Inflammatory macrophage treated with lipopolysaccharide for 4 hours (primary cell): ENCODE data around the gene FAM3B.
A peak's percentile ranks its signal among the peaks of the same experiment; 100 is the strongest.
"Not testable (repeated sequence)": the region's sequence is repeated elsewhere in the genome, so short reads cannot be mapped to it uniquely, and the experiment has no call there.

Experiments used
- DNase-seq: peaks from one replicate; pipeline ENCODE4 v3.0.0-alpha.2; 2020

FAM3B gene

GRCh38 chr21:41350436-41351155 is 34.0 kb downstream of the FAM3B start:
- no peak for DNase-seq

DNA sequence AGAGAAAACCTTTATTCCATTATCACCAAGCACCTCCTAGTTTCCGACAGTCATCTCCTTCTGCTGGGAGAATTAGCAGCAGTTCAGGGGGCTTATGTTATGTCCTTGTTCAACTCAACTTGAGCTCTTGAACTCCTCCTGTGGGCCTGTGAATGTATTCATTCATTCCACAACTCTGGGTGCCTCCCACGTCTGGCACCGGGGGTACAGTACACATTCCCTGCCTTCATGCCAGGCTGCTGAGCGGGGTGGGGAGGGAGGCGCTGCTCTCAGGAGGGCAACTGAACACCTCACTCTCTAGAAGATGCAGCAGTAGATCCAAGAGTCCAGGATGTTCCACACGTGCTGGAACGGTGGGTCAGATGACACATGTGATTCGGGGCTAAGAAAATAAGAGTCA is 40.9 kb downstream of the FAM3B start:
- DNase-seq: no peak

- DNase-seq: no peak
These were observed 41.9 kb downstream of the FAM3B start for GRCh38 chr21:41358193-41359166.

GRCh38 chr21:41359286-41359685 is 42.7 kb downstream of the FAM3B start:
- no peak for DNase-seq

GRCh38 chr21:41359754-41360071 is 43.1 kb downstream of the FAM3B start:
- not testable (repeated sequence) for DNase-seq

DNA sequence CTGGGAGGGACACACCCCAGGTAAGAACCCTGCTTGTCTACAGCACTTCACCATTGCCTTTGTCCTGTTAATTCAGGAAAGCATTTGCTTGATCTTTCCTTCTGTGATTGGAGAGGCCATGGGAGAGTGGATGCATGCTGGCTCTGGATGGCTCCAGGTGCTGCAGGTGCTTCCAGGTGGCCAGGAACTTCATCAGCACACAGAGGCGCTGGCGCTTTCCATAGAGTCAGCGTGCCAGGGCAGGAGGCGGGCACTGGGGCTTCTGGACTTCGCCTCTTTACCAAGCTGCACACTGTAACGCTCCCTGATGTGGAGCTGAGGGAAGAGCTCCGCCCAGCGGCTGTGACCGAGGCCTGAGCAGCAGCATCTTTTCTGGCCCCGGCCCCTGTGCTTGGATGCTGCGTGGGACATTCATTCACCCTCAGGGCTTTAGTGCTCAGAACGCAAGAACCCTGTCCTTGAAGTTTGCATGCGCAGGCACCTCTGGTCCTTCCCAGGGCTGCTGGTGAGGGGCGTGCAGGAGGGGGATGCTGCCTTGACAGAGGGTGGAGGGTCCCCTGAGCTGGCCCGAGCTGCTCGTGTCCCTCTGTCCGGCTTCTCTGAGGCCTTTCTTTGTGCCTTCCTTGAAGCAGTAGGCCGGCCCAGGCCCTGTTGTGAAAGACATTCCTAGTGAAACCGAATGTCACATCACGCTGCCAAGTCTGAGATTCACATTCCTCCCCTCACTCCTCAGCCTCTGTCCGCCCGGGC is 43.6 kb downstream of the FAM3B start:
- DNase-seq: peak; percentile 44

DNA sequence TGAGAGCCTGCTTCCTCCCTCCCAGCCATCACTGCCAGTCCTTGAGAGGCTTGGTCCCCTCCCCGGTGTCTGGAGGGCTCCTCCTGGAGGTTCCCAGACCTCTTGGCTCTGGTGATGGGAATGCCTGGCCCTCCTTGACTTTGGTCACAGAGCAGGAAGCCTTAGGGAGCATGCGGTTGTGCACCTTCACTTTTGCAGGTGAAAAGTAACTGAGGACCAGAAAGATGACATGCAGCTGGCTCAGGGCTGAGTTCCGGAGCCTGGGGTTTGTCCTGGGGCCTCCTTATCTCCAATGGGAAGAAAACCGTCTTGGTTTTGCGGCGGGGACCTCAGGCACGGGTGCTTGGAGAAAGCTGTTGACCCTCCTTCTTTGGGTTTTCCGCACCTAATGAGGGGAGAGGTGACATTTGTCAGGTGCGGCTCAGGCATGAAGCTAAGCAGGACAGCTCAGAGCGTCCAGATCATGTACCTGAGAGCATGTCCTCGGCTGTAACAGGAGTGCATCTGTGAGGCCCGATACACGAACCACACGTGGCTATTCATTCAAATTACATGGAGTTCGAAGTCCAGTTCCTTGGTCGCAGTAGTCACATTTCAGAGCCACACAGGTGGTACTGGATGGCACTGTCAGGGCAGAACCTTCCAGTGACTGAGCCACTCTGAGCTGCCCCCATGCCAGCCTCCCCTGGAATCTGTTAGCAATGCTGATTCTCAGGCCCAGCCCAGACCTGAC is 44.6 kb downstream of the FAM3B start:
- DNase-seq: no peak

GRCh38 chr21:41361786-41362604 is 45.4 kb downstream of the FAM3B start, which contains the start of gene MX2:
Gene MX2 (plus strand): TSS chr21:41362027. CDS start chr21:41376907, 14,880 bp downstream.
- peak; percentile 96 for DNase-seq

DNA sequence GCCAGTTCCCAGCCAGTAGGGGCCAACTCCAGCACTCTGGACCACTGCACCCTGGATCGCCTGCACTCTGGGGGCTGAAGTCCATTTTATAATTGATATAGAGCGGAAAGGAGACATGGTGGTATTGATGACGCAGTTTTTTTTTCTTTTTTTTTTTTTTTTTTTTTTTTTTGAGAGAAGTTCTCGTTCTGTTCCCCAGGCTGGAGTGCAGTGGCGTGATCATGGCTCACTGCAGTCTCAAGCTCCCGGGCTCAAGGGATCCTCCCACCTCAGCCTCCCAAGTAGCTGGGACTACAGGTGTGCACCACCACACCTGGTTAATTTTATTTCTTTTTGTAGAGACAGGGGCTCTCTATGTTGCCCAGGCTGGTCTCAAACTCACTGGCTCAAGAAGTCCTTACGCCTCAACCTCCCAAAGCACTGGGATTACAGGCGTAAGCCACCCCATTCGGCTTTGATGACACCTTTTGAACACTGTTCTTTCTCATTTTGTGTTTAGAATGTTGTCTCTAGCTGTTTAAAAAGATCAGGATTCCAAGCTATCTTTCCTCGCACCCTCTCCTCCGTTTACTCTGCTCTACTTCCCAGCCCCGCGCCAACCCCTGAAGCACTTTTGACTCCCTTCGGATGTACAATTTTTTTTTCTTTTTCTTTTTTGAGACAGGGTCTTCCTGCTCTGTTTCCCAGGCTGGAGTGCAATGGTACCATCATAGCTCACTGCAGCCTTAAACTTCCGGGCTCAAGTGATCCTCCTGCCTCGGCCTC is 46.2 kb downstream of the FAM3B start:
- no peak for DNase-seq

DNA sequence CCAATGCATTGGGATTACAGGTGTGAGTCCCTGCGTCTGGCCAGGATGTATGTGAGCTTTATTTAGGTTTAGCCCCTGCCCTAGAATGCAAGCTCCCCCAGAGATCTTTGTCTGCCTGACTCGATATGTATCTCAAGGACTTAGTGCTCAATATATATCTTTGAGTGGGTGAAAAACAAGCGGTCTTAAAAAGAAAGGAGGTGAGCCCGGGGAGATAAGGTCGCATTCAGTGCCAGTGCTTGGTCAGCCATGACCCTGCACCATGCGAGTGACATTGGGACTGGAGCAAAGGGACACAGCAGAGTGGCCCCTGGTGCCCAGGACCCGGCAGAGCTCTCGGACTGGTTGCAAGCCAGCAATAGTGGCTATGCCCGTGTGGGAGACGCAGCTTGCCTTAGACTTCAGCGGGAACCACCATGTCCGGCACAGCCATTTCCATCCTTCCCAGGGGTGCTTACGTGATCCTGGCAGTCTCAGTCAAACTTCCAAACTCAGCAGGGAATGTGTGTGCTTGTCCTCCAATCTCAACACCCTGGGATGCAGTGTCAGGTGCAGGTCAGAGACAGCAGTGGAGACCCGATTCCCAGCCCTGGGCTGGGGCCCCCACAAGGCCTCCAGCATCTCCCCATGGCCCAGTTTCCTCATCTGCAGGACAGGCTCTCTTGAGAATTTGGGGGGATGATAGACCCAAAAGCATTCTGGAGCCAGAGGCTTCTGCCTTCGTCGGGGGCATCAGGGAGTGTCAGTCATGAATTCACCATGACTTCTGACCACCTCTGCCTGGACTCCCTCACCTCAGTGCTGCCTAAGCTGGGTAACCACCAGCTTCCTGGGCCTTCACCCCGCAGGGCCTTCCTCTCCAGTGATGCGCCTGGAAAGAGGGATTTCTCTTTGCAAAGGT is 47.0 kb downstream of the FAM3B start:
- DNase-seq: no peak

DNA sequence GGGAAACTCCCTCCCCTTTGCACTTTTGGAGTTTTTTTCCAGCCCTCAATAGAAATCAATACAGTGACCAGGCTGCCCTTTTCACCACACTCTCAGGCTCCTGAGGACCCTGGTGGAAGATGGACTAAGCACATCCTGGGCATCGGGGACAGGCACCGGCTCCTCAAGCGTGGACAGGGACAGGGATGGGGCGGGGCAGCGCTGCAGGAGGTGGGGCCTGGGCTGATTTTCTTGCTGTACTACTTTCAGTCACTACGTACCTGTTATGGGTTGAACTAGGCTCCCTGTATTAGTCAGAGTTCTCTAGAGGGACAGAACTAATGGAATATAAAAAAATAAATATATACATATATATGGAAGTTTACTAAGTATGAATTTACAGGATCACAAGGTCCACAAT is 47.7 kb downstream of the FAM3B start:
- DNase-seq: no peak

DNA sequence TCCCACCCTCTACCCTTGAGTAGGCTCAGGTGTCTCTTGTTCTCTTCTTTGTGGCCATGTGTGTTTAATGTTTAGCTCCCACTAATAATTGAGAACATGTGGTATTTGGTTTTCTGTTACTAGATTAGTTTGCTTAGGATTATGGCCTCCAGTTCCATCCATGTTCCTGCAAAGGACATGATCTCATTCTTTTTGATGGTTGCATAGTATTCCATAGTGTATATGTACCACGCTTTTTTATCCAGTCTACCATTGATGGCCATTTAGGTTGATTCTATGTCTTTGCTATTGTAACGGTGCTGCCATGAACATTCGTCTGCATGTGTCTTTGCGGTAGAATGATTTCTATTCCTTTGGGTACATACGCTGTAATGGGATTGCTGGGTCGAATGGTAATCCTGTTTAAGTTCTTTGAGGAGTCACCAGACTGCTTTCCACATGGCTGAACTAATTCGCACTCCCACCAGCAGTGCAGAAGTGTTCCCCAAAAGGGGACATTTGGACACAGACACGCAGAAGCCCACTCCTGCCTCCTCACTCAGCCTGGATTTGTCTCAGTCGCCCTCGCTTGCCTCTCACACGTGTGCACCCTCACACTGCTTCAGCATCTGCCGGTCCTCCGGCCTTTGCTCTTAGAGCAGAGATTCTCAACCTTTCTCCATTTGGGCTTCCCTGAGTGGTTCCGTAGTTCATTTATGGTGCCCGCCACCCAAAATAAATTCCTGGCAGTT is 48.9 kb downstream of the FAM3B start:
- DNase-seq: no peak

DNA sequence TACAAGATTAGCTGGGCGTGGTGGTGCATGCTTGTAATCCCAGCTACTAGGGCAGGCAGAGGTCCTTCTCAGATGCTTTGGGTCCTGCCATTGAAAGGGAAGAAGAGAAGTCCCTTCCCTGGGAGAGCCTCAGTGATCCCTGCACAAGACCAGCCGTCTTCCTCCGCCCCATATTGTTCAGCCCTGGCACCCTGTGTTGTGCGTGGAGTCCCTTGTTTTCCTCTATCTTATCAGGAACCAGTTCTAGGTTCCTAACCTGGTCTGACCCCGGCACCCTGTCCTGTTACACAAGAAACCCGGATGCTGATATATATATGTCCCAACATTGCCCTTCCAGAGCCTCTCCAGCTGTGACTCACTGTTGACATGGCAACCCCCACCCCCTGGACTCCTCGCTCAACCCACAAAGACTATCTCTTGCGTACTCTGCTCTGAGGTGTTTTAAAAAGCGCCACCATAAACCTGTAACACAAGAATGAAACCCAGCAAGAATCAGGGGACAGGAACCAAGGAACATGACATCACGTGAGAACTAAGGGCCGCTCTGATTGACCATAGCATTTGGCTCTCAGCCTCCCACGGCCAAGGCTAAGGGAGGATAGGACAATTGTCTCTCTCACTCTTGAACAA is 50.0 kb downstream of the FAM3B start:
- DNase-seq: peak; percentile 97

DNA sequence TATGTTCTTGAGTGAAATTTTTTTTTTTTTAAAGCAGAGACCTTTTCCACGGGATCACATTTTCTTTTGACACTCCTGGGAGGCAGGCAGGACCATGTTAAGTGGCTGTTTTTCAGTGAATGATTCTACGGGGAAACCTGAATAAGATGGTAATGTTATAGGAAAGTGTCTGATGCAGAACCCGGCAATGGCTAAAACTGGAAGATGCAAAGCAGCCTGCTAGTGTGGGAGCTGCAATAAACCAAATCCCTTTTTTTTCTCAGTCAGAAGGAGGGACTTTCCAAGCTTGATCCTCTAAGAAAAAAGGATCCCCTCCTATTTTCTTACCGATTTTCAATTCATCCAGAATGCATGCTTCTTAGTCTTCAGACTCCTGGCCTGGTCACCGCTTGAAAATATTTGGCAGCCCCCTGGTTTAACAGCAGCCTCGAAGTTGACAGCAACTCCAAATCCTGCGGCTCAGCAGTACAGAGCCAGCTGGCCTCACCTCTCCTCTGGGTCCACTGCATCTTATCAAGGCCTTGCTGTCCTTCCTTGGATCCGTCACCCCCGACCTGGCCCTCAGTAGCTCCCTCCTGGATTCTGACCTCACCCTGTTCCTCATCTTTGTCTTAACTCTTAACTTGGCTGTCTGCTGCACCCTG is 50.8 kb downstream of the FAM3B start:
- DNase-seq: no peak

- no peak for DNase-seq
These were observed 51.5 kb downstream of the FAM3B start for GRCh38 chr21:41367945-41368734.

GRCh38 chr21:41368735-41369104 is 52.1 kb downstream of the FAM3B start:
- no peak for DNase-seq
